ENCODE data around the gene ARHGAP32.

DNA sequence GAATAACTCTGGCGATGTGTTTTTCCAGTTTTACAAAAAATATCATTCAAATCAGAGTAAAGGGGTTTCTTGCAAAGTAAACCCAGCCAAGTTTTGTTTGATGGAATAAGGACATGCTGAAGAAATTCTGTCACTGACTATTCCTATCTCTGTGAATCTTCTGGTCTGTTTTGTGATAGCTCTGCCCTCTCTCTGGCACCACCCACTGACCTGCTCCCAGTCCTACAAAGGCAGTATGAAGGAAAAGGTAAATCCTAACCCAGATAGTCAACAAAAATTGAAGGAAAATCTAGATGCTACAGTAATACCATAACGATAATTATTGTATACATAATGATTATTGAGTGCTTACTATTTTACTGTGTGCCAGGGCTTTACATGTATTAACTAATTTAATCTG lies 173.1 kb downstream of the ARHGAP32 start:
- TF ChIP-seq, protein P1, sequence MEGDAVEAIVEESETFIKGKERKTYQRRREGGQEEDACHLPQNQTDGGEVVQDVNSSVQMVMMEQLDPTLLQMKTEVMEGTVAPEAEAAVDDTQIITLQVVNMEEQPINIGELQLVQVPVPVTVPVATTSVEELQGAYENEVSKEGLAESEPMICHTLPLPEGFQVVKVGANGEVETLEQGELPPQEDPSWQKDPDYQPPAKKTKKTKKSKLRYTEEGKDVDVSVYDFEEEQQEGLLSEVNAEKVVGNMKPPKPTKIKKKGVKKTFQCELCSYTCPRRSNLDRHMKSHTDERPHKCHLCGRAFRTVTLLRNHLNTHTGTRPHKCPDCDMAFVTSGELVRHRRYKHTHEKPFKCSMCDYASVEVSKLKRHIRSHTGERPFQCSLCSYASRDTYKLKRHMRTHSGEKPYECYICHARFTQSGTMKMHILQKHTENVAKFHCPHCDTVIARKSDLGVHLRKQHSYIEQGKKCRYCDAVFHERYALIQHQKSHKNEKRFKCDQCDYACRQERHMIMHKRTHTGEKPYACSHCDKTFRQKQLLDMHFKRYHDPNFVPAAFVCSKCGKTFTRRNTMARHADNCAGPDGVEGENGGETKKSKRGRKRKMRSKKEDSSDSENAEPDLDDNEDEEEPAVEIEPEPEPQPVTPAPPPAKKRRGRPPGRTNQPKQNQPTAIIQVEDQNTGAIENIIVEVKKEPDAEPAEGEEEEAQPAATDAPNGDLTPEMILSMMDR (IDR thresholded peaks at IDR 0.05): no peak
- no peak for TF ChIP-seq POLR2A (IDR thresholded peaks at IDR 0.05)

Data from heart left ventricle (tissue), 13 donors.